ENCODE results near the gene ZNF331.

DNA sequence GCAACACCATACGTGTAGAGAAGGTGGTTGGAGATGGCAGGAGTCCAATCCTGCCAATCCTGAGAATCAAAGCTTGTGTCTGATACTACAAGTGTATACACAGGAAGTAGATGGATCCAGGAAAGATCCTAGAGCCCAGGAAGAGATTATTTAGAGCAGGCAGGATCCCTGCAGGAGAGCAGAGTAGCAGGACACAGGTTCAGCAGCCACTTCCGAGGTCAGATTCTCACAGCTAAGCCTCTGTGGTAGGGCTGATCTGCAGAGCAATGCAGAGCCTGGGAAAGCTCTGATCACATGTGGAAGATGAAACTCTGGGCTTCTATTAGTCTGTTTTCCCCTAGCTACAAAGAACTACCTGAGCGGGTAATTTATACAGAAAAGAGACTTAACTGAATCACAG is 28.5 kb upstream of the ZNF331 start:
- TF ChIP-seq RAD21 (IDR thresholded peaks at IDR 0.05; ENCODE audit: low read depth) (no peak), ZBTB7A (IDR thresholded peaks at IDR 0.05; ENCODE audit: low read depth) (no peak), EP300 (IDR thresholded peaks at IDR 0.05; ENCODE audit: borderline replicate concordance) (no peak), YY1 (IDR thresholded peaks at IDR 0.05; ENCODE audit: low read depth) (no peak), CREB1 (IDR thresholded peaks at IDR 0.05; ENCODE audit: low read depth) (no peak), TAF1 (IDR thresholded peaks at IDR 0.05; ENCODE audit: low read depth) (no peak), EGR1 (IDR thresholded peaks at IDR 0.05) (no peak), FOXM1 (IDR thresholded peaks at IDR 0.05; ENCODE audit: borderline replicate concordance, low read depth) (no peak), CEBPB (IDR thresholded peaks at IDR 0.05) (no peak), NFIC (IDR thresholded peaks at IDR 0.05) (no peak), TEAD4 (IDR thresholded peaks at IDR 0.05) (no peak)
- TF ChIP-seq, protein P1, sequence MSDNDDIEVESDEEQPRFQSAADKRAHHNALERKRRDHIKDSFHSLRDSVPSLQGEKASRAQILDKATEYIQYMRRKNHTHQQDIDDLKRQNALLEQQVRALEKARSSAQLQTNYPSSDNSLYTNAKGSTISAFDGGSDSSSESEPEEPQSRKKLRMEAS (IDR thresholded peaks at IDR 0.05), result no peak
- TF ChIP-seq, protein P2, sequence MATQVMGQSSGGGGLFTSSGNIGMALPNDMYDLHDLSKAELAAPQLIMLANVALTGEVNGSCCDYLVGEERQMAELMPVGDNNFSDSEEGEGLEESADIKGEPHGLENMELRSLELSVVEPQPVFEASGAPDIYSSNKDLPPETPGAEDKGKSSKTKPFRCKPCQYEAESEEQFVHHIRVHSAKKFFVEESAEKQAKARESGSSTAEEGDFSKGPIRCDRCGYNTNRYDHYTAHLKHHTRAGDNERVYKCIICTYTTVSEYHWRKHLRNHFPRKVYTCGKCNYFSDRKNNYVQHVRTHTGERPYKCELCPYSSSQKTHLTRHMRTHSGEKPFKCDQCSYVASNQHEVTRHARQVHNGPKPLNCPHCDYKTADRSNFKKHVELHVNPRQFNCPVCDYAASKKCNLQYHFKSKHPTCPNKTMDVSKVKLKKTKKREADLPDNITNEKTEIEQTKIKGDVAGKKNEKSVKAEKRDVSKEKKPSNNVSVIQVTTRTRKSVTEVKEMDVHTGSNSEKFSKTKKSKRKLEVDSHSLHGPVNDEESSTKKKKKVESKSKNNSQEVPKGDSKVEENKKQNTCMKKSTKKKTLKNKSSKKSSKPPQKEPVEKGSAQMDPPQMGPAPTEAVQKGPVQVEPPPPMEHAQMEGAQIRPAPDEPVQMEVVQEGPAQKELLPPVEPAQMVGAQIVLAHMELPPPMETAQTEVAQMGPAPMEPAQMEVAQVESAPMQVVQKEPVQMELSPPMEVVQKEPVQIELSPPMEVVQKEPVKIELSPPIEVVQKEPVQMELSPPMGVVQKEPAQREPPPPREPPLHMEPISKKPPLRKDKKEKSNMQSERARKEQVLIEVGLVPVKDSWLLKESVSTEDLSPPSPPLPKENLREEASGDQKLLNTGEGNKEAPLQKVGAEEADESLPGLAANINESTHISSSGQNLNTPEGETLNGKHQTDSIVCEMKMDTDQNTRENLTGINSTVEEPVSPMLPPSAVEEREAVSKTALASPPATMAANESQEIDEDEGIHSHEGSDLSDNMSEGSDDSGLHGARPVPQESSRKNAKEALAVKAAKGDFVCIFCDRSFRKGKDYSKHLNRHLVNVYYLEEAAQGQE (IDR thresholded peaks at IDR 0.05; ENCODE audit: low read depth), result no peak
- TF ChIP-seq, protein P3, sequence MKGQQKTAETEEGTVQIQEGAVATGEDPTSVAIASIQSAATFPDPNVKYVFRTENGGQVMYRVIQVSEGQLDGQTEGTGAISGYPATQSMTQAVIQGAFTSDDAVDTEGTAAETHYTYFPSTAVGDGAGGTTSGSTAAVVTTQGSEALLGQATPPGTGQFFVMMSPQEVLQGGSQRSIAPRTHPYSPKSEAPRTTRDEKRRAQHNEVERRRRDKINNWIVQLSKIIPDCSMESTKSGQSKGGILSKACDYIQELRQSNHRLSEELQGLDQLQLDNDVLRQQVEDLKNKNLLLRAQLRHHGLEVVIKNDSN (IDR thresholded peaks at IDR 0.05), result no peak
